Transverse colon (tissue), 4 donors: ENCODE measurements around the gene SSR3. TPM values are rescaled to one million over a fixed set of nuclear protein-coding genes. Genes with fewer than 3 reads are reported as not detected.

Source experiments
- DNase-seq: peaks from one replicate; pipeline ENCODE4 v3.0.0-alpha.2; 2019
- H3K27ac ChIP-seq, 4 donors: fragments of 200-600 bp; sonication (generic); 2 replicates each; pipeline ENCODE4 v1.5.1; 2016 to 2018; ENCODE audit warnings: inconsistent platforms in 4 of 4
- H3K27me3 ChIP-seq: fragments of 200-600 bp; sonication (generic); 2 replicates; pipeline ENCODE4 v1.5.1; 2017; ENCODE audit warnings: inconsistent platforms
- H3K36me3 ChIP-seq, 4 donors: fragments of 200-600 bp; sonication (generic); 2 replicates each; pipeline ENCODE4 v1.5.1; 2017 to 2019; ENCODE audit warnings: inconsistent platforms in 4 of 4
- H3K4me1 ChIP-seq, 4 donors: fragments of 200-600 bp; sonication (generic); 2 replicates each; pipeline ENCODE4 v1.5.1; 2017 to 2020; ENCODE audit warnings: inconsistent platforms in 4 of 4
- H3K4me3 ChIP-seq, 4 donors: fragments of 200-600 bp; sonication (generic); 1 replicate in 1 of 4; 2 replicates in 3 of 4; pipeline versions ENCODE4 v1.5.1 to v1.6.1; 2017 to 2019; ENCODE audit warnings: inconsistent platforms in 4 of 4
- H3K9me3 ChIP-seq, 2 donors: fragments of 200-600 bp; sonication (generic); 2 replicates each; pipeline ENCODE4 v1.5.1; 2017 to 2019; ENCODE audit warnings: inconsistent platforms in 2 of 2
- EP300 ChIP-seq: sonication (generic); formaldehyde crosslinking; IDR thresholded peaks from one replicate; pipeline ENCODE4 v1.6.1; 2017; ENCODE audit warnings: antibody characterized with exemption, low read depth
- POLR2A ChIP-seq: fragments of 450-650 bp; IDR thresholded peaks from one replicate; pipeline ENCODE4 v1.6.1; 2016; ENCODE audit warnings: antibody characterized with exemption, mild to moderate bottlenecking, moderate library complexity
- POLR2AphosphoS5 ChIP-seq, 3 donors: sonication (generic); formaldehyde crosslinking; IDR thresholded peaks; one replicate each; pipeline ENCODE4 v1.6.1; 2016; ENCODE audit warnings: antibody characterized with exemption in 3 of 3
- WGBS, 2 donors: methylation state at CpG; one replicate each; pipeline ENCODE4 v1.1.5; 2018; ENCODE audit warnings: low coverage in 1 of 2; 5-methylcytosine and 5-hydroxymethylcytosine counted together
- in situ Hi-C, 4 donors: fragments of 200-750 bp; cut with MboI; loops; one replicate each; pipeline versions ENCODE4 v1.15.0 to v1.15.1; 2017; ENCODE audit warnings: low sequenced_read_pairs in 3 of 4, low pct_ligation_motif_present in 1 of 4, low pct_unique_long_range_greater_than_20kb in 1 of 4
- intact Hi-C: fragments of 100-400 bp; cut with DNase I; formaldehyde crosslinking; loops from one replicate; pipeline ENCODE4 v1.15.1; 2023; ENCODE audit warnings: low total_unique reads
- total RNA-seq, 4 donors: library from RNA; depleted of rRNA; stranded (reverse); fragments of >200 nt; gene quantifications; one replicate each; pipeline ENCODE4 v1.1.0, GENCODE V29; 2016
- TF ChIP-seq, protein P1 (sequence below), 5 experiments: fragments of 200-600 bp in 3 of 5; fragments of 450-650 bp in 2 of 5; sonication (generic) in 3 of 5; IDR thresholded peaks; 1 replicate in 2 of 5; 2 replicates in 3 of 5; pipeline ENCODE4 v1.5.1; 2016 to 2017; ENCODE audit warnings: antibody characterized with exemption in 5 of 5, inconsistent platforms in 3 of 5, mild to moderate bottlenecking in 2 of 5, moderate library complexity in 1 of 5

Gene SSR3
- total RNA-seq, 4 donors from 2014 or later: 21.7 to 68.8 (median 50.1) TPM

DNA sequence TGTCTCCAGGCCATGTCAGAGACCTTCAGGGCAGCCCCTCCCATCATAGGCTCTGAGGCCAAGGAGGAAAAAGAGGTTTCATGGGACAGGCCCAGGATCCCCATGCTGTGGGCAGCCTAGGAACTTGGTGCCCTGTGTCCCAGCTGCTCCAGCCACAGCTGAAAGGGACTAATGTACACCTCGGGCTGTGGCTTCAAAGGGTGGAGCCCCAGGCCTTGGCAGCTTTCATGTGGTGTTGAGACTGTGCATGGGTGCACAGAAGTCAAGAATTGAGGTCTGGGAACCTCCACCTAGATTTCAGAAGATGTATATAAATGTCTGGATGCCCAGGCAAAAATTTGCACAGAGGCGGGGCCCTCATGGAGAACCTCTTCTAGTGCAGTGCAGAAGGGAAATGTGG, 6.6 kb upstream of the SSR3 start:
- no peak overlapping the region for H3K4me3 ChIP-seq
- H3K36me3 ChIP-seq: no peaks in the 10 kb centered on the region
- H3K4me1 ChIP-seq: peaks cover 0 to 24% (median 11%) of the 10 kb centered on the region in 4 donors
- H3K27me3 ChIP-seq: no peaks in the 10 kb centered on the region
- intact Hi-C loops: no loop called here
- no peak for DNase-seq
- H3K27ac ChIP-seq: no peak overlapping the region
- in situ Hi-C loops: loop anchor here (10.0 to 25.0 kb wide), 5 partner anchors 101 to 526 kb away; partner anchors contain the start of genes TIPARP (in 2 of the 4) and LEKR1 (in 1 of the 4)
- 81% methylated on average over 2 of the region's 2 CpGs; no CpG with 5 or more reads in 1 of the 2 donors for WGBS, 2 donors
- TF ChIP-seq POLR2A: no peak
- TF ChIP-seq EP300: no peak
- H3K9me3 ChIP-seq: no peaks in the 10 kb centered on the region

DNA sequence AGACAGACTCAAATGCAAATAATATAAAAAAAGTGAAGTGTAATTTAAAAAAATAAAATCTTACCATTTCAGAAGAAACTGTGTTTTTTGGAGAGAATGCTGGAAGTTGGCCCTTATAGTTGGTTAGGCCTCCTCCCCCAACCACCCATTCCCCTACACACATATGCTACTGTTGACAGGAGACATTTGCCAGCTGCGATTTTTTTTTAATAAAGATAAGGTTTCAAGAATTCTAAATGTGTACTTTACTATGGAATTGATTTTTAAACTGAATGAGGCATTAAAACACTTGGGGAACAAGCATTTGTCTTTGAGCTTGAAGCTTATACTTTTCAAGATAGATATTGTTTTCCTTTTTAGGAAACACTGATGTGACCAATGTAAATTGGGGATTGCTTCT, 4.4 kb upstream of the SSR3 start:
- DNase-seq: no peak
- no peaks in the 10 kb centered on the region for H3K36me3 ChIP-seq
- intact Hi-C loops: no loop called here
- no peak overlapping the region for H3K27ac ChIP-seq
- H3K4me3 ChIP-seq: no peak overlapping the region
- 70 to 74% methylated on average over 1 of the region's 1 CpG for WGBS, 2 donors
- peaks cover 0 to 18% (median 10%) of the 10 kb centered on the region in 4 donors for H3K4me1 ChIP-seq
- no peaks in the 10 kb centered on the region for H3K27me3 ChIP-seq
- in situ Hi-C loops: loop anchor here (10.0 to 25.0 kb wide), 6 partner anchors 103 to 528 kb away; partner anchors contain the start of genes TIPARP (in 2 of the 4) and LEKR1 (in 1 of the 4)
- no peaks in the 10 kb centered on the region for H3K9me3 ChIP-seq
- TF ChIP-seq, protein P1, sequence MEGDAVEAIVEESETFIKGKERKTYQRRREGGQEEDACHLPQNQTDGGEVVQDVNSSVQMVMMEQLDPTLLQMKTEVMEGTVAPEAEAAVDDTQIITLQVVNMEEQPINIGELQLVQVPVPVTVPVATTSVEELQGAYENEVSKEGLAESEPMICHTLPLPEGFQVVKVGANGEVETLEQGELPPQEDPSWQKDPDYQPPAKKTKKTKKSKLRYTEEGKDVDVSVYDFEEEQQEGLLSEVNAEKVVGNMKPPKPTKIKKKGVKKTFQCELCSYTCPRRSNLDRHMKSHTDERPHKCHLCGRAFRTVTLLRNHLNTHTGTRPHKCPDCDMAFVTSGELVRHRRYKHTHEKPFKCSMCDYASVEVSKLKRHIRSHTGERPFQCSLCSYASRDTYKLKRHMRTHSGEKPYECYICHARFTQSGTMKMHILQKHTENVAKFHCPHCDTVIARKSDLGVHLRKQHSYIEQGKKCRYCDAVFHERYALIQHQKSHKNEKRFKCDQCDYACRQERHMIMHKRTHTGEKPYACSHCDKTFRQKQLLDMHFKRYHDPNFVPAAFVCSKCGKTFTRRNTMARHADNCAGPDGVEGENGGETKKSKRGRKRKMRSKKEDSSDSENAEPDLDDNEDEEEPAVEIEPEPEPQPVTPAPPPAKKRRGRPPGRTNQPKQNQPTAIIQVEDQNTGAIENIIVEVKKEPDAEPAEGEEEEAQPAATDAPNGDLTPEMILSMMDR (IDR thresholded peaks at IDR 0.05): no peak
- TF ChIP-seq POLR2AphosphoS5 (IDR thresholded peaks at IDR 0.05) (no peak), EP300 (no peak), POLR2A (no peak)

DNA sequence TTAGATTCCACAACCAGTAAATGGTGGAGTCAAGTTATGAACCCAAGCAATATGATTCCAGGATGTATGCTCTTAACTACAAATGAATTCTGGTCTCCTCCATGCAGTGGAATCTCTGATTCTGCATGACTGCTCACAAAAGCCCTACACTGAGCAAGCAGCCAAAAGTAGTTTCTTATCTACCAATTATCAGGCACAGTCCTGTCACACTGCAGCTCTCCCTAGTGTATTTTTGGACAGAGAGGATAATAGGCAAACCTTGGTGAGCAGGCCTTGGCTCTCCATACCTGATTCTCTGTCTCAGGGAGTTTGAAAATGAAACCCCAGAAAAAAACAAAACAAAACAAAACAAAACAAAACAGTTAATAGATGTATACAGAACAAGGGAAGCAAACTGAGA, 3.5 kb upstream of the SSR3 start:
- Histone ChIP-seq H3K4me3 (no peak overlapping the region), H3K36me3 (no peaks in the 10 kb centered on the region), H3K4me1 (peaks cover 0 to 20% (median 10%) of the 10 kb centered on the region in 4 donors), H3K27ac (no peak overlapping the region), H3K9me3 (no peaks in the 10 kb centered on the region), H3K27me3 (no peaks in the 10 kb centered on the region)
- intact Hi-C loops (no loop called here), in situ Hi-C loops (loop anchor here (10.0 to 25.0 kb wide), 6 partner anchors 104 to 529 kb away; partner anchors contain the start of genes TIPARP (in 2 of the 4) and LEKR1 (in 1 of the 4))
- TF ChIP-seq, protein P1 (IDR thresholded peaks at IDR 0.05): no peak
- TF ChIP-seq POLR2A (no peak), POLR2AphosphoS5 (IDR thresholded peaks at IDR 0.05) (no peak), EP300 (no peak)
- no peak for DNase-seq

DNA sequence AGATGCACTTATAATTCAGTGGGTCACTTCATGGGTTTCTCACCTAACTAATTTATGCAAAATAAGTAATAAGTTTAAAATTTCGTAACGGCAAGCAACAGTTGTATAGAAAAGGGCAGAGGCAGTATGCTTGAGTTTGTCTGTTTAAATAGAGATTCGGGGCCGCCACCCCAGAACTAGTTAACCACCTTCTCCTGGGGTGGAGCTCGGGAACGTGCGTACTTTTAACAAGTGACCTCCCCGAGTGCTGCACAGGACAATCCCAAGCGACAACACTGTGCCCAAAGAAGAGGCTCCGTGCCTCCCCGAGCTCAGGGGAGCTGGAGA, 439 bp downstream of the SSR3 start:
- no peaks in the 10 kb centered on the region for H3K9me3 ChIP-seq
- H3K4me1 ChIP-seq: peaks cover 8 to 49% (median 25%) of the 10 kb centered on the region in 4 donors
- no peak for DNase-seq
- peak overlapping the region; percentile 89 to 97 (median 90) for H3K27ac ChIP-seq
- TF ChIP-seq POLR2AphosphoS5 (IDR thresholded peaks at IDR 0.05) (no peak), POLR2A (no peak), EP300 (no peak)
- TF ChIP-seq, protein P1 (IDR thresholded peaks at IDR 0.05): no peak
- H3K27me3 ChIP-seq: no peaks in the 10 kb centered on the region
- H3K4me3 ChIP-seq: peak overlapping the region; percentile 69 to 95 (median 76)
- in situ Hi-C loops: loop anchor here (10.0 to 25.0 kb wide), 6 partner anchors 108 to 533 kb away; partner anchors contain the start of genes TIPARP (in 2 of the 4) and LEKR1 (in 1 of the 4)
- intact Hi-C loops: no loop called here
- H3K36me3 ChIP-seq: peaks cover 0 to 16% (median 0%) of the 10 kb centered on the region in 4 donors
- WGBS, 2 donors: 0 to 1% methylated on average over 2 to 11 of the region's 11 CpGs
